ENCODE results near the gene IL11.
A peak's percentile ranks its signal among the peaks of the same experiment; 100 is the strongest.
"Not testable (repeated sequence)": the region's sequence is repeated elsewhere in the genome, so short reads cannot be mapped to it uniquely, and the experiment has no call there.

The IL11 gene

GRCh38 chr19:55408533-55408872 is 38.2 kb upstream of the IL11 start:
- no peaks in the 10 kb centered on the region for H3K27me3 ChIP-seq
- H3K27ac ChIP-seq: peak overlapping the region; percentile 100
- peak overlapping the region; percentile 76 to 89 for H3K4me3 ChIP-seq (ENCODE audit: low read depth in 1 of 2, low read length in 1 of 2)
- H3K4me1 ChIP-seq (ENCODE audit: control insufficient read depth in 1 of 2, insufficient read depth in 1 of 2, low read depth in 1 of 2, low read length in 1 of 2): peaks cover 25 to 26% of the 10 kb centered on the region in 2 experiments
- TF ChIP-seq CTCF (IDR thresholded peaks at IDR 0.05): no peak
- no peaks in the 10 kb centered on the region for H3K9me3 ChIP-seq
- peaks cover 8% of the 10 kb centered on the region for H3K36me3 ChIP-seq

GRCh38 chr19:55407800-55408532 is 37.7 kb upstream of the IL11 start:
- H3K4me1 ChIP-seq (ENCODE audit: control insufficient read depth in 1 of 2, insufficient read depth in 1 of 2, low read depth in 1 of 2, low read length in 1 of 2): peaks cover 25 to 26% of the 10 kb centered on the region in 2 experiments
- TF ChIP-seq CTCF (IDR thresholded peaks at IDR 0.05): peak; percentile 45
- H3K36me3 ChIP-seq: peaks cover 13% of the 10 kb centered on the region
- no peaks in the 10 kb centered on the region for H3K9me3 ChIP-seq
- H3K4me3 ChIP-seq (ENCODE audit: low read depth in 1 of 2, low read length in 1 of 2): peak overlapping the region; percentile 76 to 89
- H3K27ac ChIP-seq: peak overlapping the region; percentile 100
- no peaks in the 10 kb centered on the region for H3K27me3 ChIP-seq

GRCh38 chr19:55407550-55407799 is 37.2 kb upstream of the IL11 start, which contains the start of gene UBE2S:
Gene UBE2S, minus strand, starts transcription at chr19:55407788. Its CDS starts 199 bp downstream, at chr19:55407589.
- Histone ChIP-seq H3K27ac (peak within 1 kb of the TSS; percentile 100), H3K36me3 (peaks cover 18% of the 10 kb centered on the region), H3K4me3 (ENCODE audit: low read depth in 1 of 2, low read length in 1 of 2) (peak within 1 kb of the TSS; percentile 76 to 89), H3K4me1 (ENCODE audit: control insufficient read depth in 1 of 2, insufficient read depth in 1 of 2, low read depth in 1 of 2, low read length in 1 of 2) (peaks cover 25 to 26% of the 10 kb centered on the region in 2 experiments)
- H3K27me3 ChIP-seq, H3K9me3 ChIP-seq: not testable (repeated sequence)

- H3K36me3 ChIP-seq: peaks cover 23% of the 10 kb centered on the region
- H3K4me1 ChIP-seq (ENCODE audit: control insufficient read depth in 1 of 2, insufficient read depth in 1 of 2, low read depth in 1 of 2, low read length in 1 of 2): peaks cover 25 to 26% of the 10 kb centered on the region in 2 experiments
- no peak for TF ChIP-seq CTCF (IDR thresholded peaks at IDR 0.05)
- peak overlapping the region; percentile 76 to 89 for H3K4me3 ChIP-seq (ENCODE audit: low read depth in 1 of 2, low read length in 1 of 2)
- no peaks in the 10 kb centered on the region for H3K9me3 ChIP-seq
- no peaks in the 10 kb centered on the region for H3K27me3 ChIP-seq
- peak overlapping the region; percentile 100 for H3K27ac ChIP-seq
Measured at GRCh38 chr19:55406826-55407549, 36.7 kb upstream of the IL11 start.

- peak overlapping the region; percentile 76 to 89 for H3K4me3 ChIP-seq (ENCODE audit: low read depth in 1 of 2, low read length in 1 of 2)
- peak overlapping the region; percentile 100 for H3K27ac ChIP-seq
- H3K9me3 ChIP-seq: no peaks in the 10 kb centered on the region
- peaks cover 25 to 26% of the 10 kb centered on the region in 2 experiments for H3K4me1 ChIP-seq (ENCODE audit: control insufficient read depth in 1 of 2, insufficient read depth in 1 of 2, low read depth in 1 of 2, low read length in 1 of 2)
- no peak for TF ChIP-seq CTCF (IDR thresholded peaks at IDR 0.05)
- H3K27me3 ChIP-seq: no peaks in the 10 kb centered on the region
- H3K36me3 ChIP-seq: peaks cover 29% of the 10 kb centered on the region
Measured at GRCh38 chr19:55406091-55406825, 36.0 kb upstream of the IL11 start.

Measured in neutrophil (primary cell).